ENCODE measurements around the gene UXT. TPM values are rescaled to one million over a fixed set of nuclear protein-coding genes. Genes with fewer than 3 reads are reported as not detected.

The UXT gene
- total and polyA plus RNA-seq, 4 donors = 34.0 to 99.0 (median 65.3) TPM

DNA sequence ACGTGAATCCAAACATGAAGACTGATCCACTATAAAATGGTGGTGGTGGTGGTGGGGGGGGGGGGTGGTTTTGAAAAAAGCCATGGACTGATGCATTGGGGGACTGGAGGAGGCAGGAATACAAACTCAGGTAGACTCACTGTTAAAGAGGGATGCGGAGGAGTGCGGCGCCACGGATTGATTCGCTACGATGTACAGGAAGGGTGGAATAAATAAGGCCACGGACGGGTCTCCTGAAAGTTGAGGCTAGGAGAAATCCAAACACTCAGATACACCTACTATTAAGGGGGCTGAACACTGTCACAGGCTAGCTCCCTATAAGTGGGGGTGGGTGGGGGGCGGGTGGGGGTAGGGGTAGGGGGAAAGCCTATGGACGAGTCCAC, 9.2 kb downstream of the UXT start:
- Histone ChIP-seq H3K4me3 (ENCODE audit: low read depth in 1 of 3, low read length in 3 of 3) (peak overlapping the region; percentile 61 to 75 (median 73)), H3K9me3 (ENCODE audit: control insufficient read depth in 4 of 4, low read length in 3 of 4) (no peaks in the 10 kb centered on the region), H3K36me3 (ENCODE audit: control insufficient read depth in 4 of 4, insufficient read depth in 3 of 4, low read depth in 1 of 4, low read length in 3 of 4) (peaks cover 0 to 7% (median 2%) of the 10 kb centered on the region in 4 donors), H3K4me1 (ENCODE audit: control insufficient read depth in 4 of 4, insufficient read depth in 4 of 4, low read length in 3 of 4) (peaks cover 7 to 37% (median 13%) of the 10 kb centered on the region in 4 donors), H3K27ac (ENCODE audit: low read depth in 1 of 2, low read length in 2 of 2) (peak overlapping the region; percentile 94 to 98), H3K27me3 (ENCODE audit: control insufficient read depth in 4 of 4, insufficient read depth in 4 of 4, low read length in 3 of 4) (no peaks in the 10 kb centered on the region), H3K9ac (ENCODE audit: low read depth in 1 of 2, low read length in 2 of 2) (peak overlapping the region in 1 of 2 donors; percentile 58)
- DNase-seq (ENCODE audit: low spot score) = no peak
- WGBS = under 1% methylated on average over 11 of the region's 11 CpGs
- no peak for TF ChIP-seq JUND (IDR thresholded peaks at IDR 0.05)
- no peak for TF ChIP-seq FOXA2 (IDR thresholded peaks at IDR 0.05)
- no peak for TF ChIP-seq NR2F2 (IDR thresholded peaks at IDR 0.05)
- no peak for TF ChIP-seq FOXA1 (IDR thresholded peaks at IDR 0.05)
- no peak for TF ChIP-seq GABPA (IDR thresholded peaks at IDR 0.05 in 1 of 2, conservative IDR thresholded peaks at IDR 0.05 in 1 of 2)
- no peak for TF ChIP-seq EGR1 (IDR thresholded peaks at IDR 0.05; ENCODE audit: low read depth in 2 of 2)
- TF ChIP-seq SP1 (IDR thresholded peaks at IDR 0.05) = no peak
- TF ChIP-seq, protein P1, sequence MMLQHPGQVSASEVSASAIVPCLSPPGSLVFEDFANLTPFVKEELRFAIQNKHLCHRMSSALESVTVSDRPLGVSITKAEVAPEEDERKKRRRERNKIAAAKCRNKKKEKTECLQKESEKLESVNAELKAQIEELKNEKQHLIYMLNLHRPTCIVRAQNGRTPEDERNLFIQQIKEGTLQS (IDR thresholded peaks at IDR 0.05) = no peak
- no peak for TF ChIP-seq TAF1 (conservative IDR thresholded peaks at IDR 0.05)
- TF ChIP-seq, protein P2, sequence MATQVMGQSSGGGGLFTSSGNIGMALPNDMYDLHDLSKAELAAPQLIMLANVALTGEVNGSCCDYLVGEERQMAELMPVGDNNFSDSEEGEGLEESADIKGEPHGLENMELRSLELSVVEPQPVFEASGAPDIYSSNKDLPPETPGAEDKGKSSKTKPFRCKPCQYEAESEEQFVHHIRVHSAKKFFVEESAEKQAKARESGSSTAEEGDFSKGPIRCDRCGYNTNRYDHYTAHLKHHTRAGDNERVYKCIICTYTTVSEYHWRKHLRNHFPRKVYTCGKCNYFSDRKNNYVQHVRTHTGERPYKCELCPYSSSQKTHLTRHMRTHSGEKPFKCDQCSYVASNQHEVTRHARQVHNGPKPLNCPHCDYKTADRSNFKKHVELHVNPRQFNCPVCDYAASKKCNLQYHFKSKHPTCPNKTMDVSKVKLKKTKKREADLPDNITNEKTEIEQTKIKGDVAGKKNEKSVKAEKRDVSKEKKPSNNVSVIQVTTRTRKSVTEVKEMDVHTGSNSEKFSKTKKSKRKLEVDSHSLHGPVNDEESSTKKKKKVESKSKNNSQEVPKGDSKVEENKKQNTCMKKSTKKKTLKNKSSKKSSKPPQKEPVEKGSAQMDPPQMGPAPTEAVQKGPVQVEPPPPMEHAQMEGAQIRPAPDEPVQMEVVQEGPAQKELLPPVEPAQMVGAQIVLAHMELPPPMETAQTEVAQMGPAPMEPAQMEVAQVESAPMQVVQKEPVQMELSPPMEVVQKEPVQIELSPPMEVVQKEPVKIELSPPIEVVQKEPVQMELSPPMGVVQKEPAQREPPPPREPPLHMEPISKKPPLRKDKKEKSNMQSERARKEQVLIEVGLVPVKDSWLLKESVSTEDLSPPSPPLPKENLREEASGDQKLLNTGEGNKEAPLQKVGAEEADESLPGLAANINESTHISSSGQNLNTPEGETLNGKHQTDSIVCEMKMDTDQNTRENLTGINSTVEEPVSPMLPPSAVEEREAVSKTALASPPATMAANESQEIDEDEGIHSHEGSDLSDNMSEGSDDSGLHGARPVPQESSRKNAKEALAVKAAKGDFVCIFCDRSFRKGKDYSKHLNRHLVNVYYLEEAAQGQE (IDR thresholded peaks at IDR 0.05) = no peak
- TF ChIP-seq RXRA (IDR thresholded peaks at IDR 0.05) = no peak
- TF ChIP-seq RAD21 (IDR thresholded peaks at IDR 0.05) = no peak
- TF ChIP-seq, protein P3, sequence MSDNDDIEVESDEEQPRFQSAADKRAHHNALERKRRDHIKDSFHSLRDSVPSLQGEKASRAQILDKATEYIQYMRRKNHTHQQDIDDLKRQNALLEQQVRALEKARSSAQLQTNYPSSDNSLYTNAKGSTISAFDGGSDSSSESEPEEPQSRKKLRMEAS (IDR thresholded peaks at IDR 0.05) = no peak

DNA sequence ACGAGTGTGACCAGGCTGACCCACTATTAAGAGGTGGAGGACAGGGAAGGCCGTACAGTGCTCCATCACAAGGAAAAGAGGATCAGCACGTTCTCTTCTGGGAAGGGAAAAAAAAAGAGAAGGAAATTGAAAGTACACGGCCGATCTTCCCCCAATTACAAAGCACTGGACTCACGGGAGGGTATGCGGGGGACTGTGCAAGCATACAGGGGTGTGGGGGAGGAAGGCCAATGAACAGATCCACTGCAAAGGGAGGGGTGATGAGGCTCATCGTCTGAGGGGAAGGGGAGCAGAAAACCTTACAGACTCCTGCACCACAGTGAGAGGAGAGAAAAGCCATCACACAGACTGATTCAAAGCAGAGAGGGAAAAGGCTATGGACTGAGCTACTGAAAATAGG, 9.7 kb downstream of the UXT start:
- peak overlapping the region; percentile 61 to 75 (median 73) for H3K4me3 ChIP-seq (ENCODE audit: low read depth in 1 of 3, low read length in 3 of 3)
- peak overlapping the region in 1 of 2 donors; percentile 58 for H3K9ac ChIP-seq (ENCODE audit: low read depth in 1 of 2, low read length in 2 of 2)
- no peak for DNase-seq (ENCODE audit: low spot score)
- 9% methylated on average over 8 of the region's 8 CpGs for WGBS
- peak overlapping the region; percentile 94 to 98 for H3K27ac ChIP-seq (ENCODE audit: low read depth in 1 of 2, low read length in 2 of 2)
- H3K4me1 ChIP-seq (ENCODE audit: control insufficient read depth in 4 of 4, insufficient read depth in 4 of 4, low read length in 3 of 4) = peaks cover 7 to 42% (median 16%) of the 10 kb centered on the region in 4 donors
- TF ChIP-seq FOXA1 (IDR thresholded peaks at IDR 0.05) = no peak
- TF ChIP-seq TAF1 (conservative IDR thresholded peaks at IDR 0.05) = no peak
- no peak for TF ChIP-seq RAD21 (IDR thresholded peaks at IDR 0.05)
- TF ChIP-seq JUND (IDR thresholded peaks at IDR 0.05) = no peak
- TF ChIP-seq GABPA (IDR thresholded peaks at IDR 0.05 in 1 of 2, conservative IDR thresholded peaks at IDR 0.05 in 1 of 2) = no peak
- TF ChIP-seq, protein P3 (IDR thresholded peaks at IDR 0.05) = no peak
- H3K9me3 ChIP-seq (ENCODE audit: control insufficient read depth in 4 of 4, low read length in 3 of 4) = no peaks in the 10 kb centered on the region
- H3K27me3 ChIP-seq (ENCODE audit: control insufficient read depth in 4 of 4, insufficient read depth in 4 of 4, low read length in 3 of 4) = no peaks in the 10 kb centered on the region
- peaks cover 0 to 7% (median 2%) of the 10 kb centered on the region in 4 donors for H3K36me3 ChIP-seq (ENCODE audit: control insufficient read depth in 4 of 4, insufficient read depth in 3 of 4, low read depth in 1 of 4, low read length in 3 of 4)

DNA sequence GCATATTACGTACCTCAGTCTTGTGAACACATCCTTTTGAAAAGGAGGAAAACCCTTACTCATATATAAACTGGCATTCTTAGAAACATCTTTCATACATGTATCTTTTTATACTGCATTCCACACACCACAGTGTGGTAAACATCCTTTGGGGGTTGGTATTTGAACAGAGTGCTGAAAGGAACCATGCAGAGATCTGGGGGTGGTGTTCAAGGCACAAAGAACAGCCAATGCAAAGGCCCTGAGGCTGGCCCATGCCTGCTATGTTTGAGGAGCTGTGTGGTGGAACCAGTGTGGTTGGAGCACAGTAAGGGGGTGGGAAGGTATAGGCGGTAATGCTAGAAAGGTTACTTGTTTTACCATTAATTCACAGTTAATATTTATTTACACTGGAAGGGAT, 10.6 kb downstream of the UXT start:
- Histone ChIP-seq H3K27ac (ENCODE audit: low read depth in 1 of 2, low read length in 2 of 2) (peak overlapping the region in 1 of 2 donors; percentile 98), H3K4me3 (ENCODE audit: low read depth in 1 of 3, low read length in 3 of 3) (no peak overlapping the region), H3K36me3 (ENCODE audit: control insufficient read depth in 4 of 4, insufficient read depth in 3 of 4, low read depth in 1 of 4, low read length in 3 of 4) (peaks cover 0 to 4% (median 0%) of the 10 kb centered on the region in 4 donors), H3K27me3 (ENCODE audit: control insufficient read depth in 4 of 4, insufficient read depth in 4 of 4, low read length in 3 of 4) (no peaks in the 10 kb centered on the region), H3K4me1 (ENCODE audit: control insufficient read depth in 4 of 4, insufficient read depth in 4 of 4, low read length in 3 of 4) (peaks cover 4 to 49% (median 18%) of the 10 kb centered on the region in 4 donors), H3K9me3 (ENCODE audit: control insufficient read depth in 4 of 4, low read length in 3 of 4) (no peaks in the 10 kb centered on the region), H3K9ac (ENCODE audit: low read depth in 1 of 2, low read length in 2 of 2) (peak overlapping the region in 1 of 2 donors; percentile 14)
- WGBS = 82% methylated on average over 2 of the region's 2 CpGs
- TF ChIP-seq, protein P3 (IDR thresholded peaks at IDR 0.05) = no peak
- TF ChIP-seq, protein P4, sequence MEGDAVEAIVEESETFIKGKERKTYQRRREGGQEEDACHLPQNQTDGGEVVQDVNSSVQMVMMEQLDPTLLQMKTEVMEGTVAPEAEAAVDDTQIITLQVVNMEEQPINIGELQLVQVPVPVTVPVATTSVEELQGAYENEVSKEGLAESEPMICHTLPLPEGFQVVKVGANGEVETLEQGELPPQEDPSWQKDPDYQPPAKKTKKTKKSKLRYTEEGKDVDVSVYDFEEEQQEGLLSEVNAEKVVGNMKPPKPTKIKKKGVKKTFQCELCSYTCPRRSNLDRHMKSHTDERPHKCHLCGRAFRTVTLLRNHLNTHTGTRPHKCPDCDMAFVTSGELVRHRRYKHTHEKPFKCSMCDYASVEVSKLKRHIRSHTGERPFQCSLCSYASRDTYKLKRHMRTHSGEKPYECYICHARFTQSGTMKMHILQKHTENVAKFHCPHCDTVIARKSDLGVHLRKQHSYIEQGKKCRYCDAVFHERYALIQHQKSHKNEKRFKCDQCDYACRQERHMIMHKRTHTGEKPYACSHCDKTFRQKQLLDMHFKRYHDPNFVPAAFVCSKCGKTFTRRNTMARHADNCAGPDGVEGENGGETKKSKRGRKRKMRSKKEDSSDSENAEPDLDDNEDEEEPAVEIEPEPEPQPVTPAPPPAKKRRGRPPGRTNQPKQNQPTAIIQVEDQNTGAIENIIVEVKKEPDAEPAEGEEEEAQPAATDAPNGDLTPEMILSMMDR (IDR thresholded peaks at IDR 0.05; ENCODE audit: low read depth, low read length, missing input control) = no peak
- no peak for TF ChIP-seq YY1 (IDR thresholded peaks at IDR 0.05)
- no peak for DNase-seq (ENCODE audit: low spot score)

All from liver (tissue), 9 donors.